CD4-positive, alpha-beta T cell (primary cell): ENCODE data around the gene PLOD1. TPM values are rescaled to one million over a fixed set of nuclear protein-coding genes. Genes with fewer than 3 reads are reported as not detected.

Source experiments
- ATAC-seq: fragments of 200-7000 bp; cut with Tn5 transposase; one replicate; pipeline ENCODE4 v1.10.0; 2022; ENCODE audit warnings: mild to moderate bottlenecking; ENCODE audit not compliant: poor library complexity
- CTCF ChIA-PET: fragments of 350-600 bp; sonication (Branson Sonifier 250); formaldehyde crosslinking; loops from one replicate; lab custom pipeline; 2021; ENCODE audit warnings: antibody characterized with exemption, inconsistent platforms; lab: Charles Lee
- POLR2A ChIA-PET: fragments of 350-600 bp; sonication (Branson Sonifier 250); formaldehyde crosslinking; loops from one replicate; lab custom pipeline; 2021; ENCODE audit warnings: antibody characterized with exemption, inconsistent platforms; lab: Charles Lee
- DNase-seq, 14 experiments: peaks; one replicate each; pipeline ENCODE4 v3.0.0-alpha.2; 2013 to 2020; ENCODE audit warnings: mixed read lengths in 2 of 14
- H3K27ac ChIP-seq, 2 donors: one replicate each; pipeline versions ENCODE4 v1.5.1 to v1.7.0; 2013; ENCODE audit warnings: low read length in 2 of 2, low read depth in 1 of 2, mild to moderate bottlenecking in 1 of 2
- H3K27me3 ChIP-seq, 2 experiments: 1 replicate in 1 of 2; 2 replicates in 1 of 2; pipeline versions ENCODE4 v1.6.1 to v1.7.0; 2013; ENCODE audit warnings: low read length in 2 of 2, control low read depth in 1 of 2, mild to moderate bottlenecking in 1 of 2, moderate library complexity in 1 of 2; ENCODE audit not compliant: insufficient read depth in 2 of 2, control insufficient read depth in 1 of 2
- H3K36me3 ChIP-seq: one replicate; pipeline ENCODE4 v1.6.1; 2013; ENCODE audit warnings: low read length, control low read depth; ENCODE audit not compliant: insufficient read depth
- H3K4me1 ChIP-seq: one replicate; pipeline ENCODE4 v1.6.1; 2013; ENCODE audit warnings: low read length, control low read depth; ENCODE audit not compliant: insufficient read depth
- H3K4me3 ChIP-seq: one replicate; pipeline ENCODE4 v1.5.1; 2013; ENCODE audit warnings: mild to moderate bottlenecking, low read length, moderate library complexity
- H3K9me3 ChIP-seq, 2 experiments: 1 replicate in 1 of 2; 2 replicates in 1 of 2; pipeline versions ENCODE4 v1.6.1 to v1.7.0; 2013; ENCODE audit warnings: low read length in 2 of 2, mild to moderate bottlenecking in 2 of 2, control low read depth in 1 of 2, moderate library complexity in 1 of 2; ENCODE audit not compliant: control insufficient read depth in 1 of 2, insufficient read depth in 1 of 2
- H3K27ac Mint-ChIP-seq: one replicate; pipeline ENCODE4 v1.8.0; 2020; ENCODE audit warnings: mixed read lengths
- H3K27me3 Mint-ChIP-seq: one replicate; pipeline ENCODE4 v1.8.0; 2021; ENCODE audit warnings: mixed read lengths
- H3K36me3 Mint-ChIP-seq: one replicate; pipeline ENCODE4 v1.8.0; 2021; ENCODE audit warnings: low read depth, mixed read lengths
- H3K4me1 Mint-ChIP-seq: one replicate; pipeline ENCODE4 v1.8.0; 2021; ENCODE audit warnings: low read depth, mixed read lengths
- H3K4me3 Mint-ChIP-seq: one replicate; pipeline ENCODE4 v1.8.0; 2020; ENCODE audit warnings: mild to moderate bottlenecking, mixed read lengths
- H3K9me3 Mint-ChIP-seq: one replicate; pipeline ENCODE4 v1.8.0; 2020; ENCODE audit warnings: mixed read lengths
- CTCF ChIP-seq: fragments of 200-600 bp; IDR thresholded peaks from one replicate; pipeline ENCODE4 v1.8.0; 2022; ENCODE audit warnings: antibody characterized with exemption, mild to moderate bottlenecking
- intact Hi-C, 2 experiments: fragments of 100-400 bp; cut with DNase I in 1 of 2; cut with micrococcal nuclease in 1 of 2; formaldehyde crosslinking; loops; one replicate each; pipeline versions ENCODE4 v1.15.1 to v1.9.0; 2023 to 2025; cut with DNase I, micrococcal nuclease
- total RNA-seq, 174 experiments: library from RNA in 2 of 174; stranded (reverse) in 2 of 174; gene quantifications; one replicate each; pipeline ENCODE4 v1.2.3 and lab custom pipeline; 2021 to 2026

PLOD1 gene
- total RNA-seq, 2 experiments from 2014 or later, result 1.6 to 1.8 TPM

- ATAC-seq (no peak), DNase-seq (peak in 1 of 14 experiments; percentile 16)
- Mint-ChIP-seq H3K36me3 (peaks cover 42% of the 10 kb centered on the region), H3K27me3 (no peaks in the 10 kb centered on the region), H3K27ac (no peak overlapping the region), H3K4me1 (peaks cover 4% of the 10 kb centered on the region), H3K4me3 (no peak overlapping the region), H3K9me3 (no peaks in the 10 kb centered on the region)
- ChIA-PET POLR2A (no interaction called here), CTCF (no interaction called here)
- Histone ChIP-seq H3K4me3 (no peak overlapping the region), H3K9me3 (no peaks in the 10 kb centered on the region), H3K36me3 (peaks cover 31% of the 10 kb centered on the region), H3K27me3 (no peaks in the 10 kb centered on the region), H3K27ac (no peak overlapping the region), H3K4me1 (peaks cover 6% of the 10 kb centered on the region)
- intact Hi-C loops, result no loop called here
- no peak for TF ChIP-seq CTCF
These were observed 79.8 kb downstream of the PLOD1 start for GRCh38 chr1:12014141-12014991.

- Mint-ChIP-seq H3K27ac (no peak overlapping the region), H3K4me3 (no peak overlapping the region), H3K36me3 (peaks cover 38% of the 10 kb centered on the region), H3K4me1 (peaks cover 9% of the 10 kb centered on the region), H3K27me3 (no peaks in the 10 kb centered on the region), H3K9me3 (no peaks in the 10 kb centered on the region)
- DNase-seq (no peak), ATAC-seq (no peak)
- POLR2A ChIA-PET, result no interaction called here
- TF ChIP-seq CTCF, result no peak
- CTCF ChIA-PET, result no interaction called here
- intact Hi-C loops, result no loop called here
- no peak overlapping the region for H3K4me3 ChIP-seq
- H3K27me3 ChIP-seq, result no peaks in the 10 kb centered on the region
- peaks cover 27% of the 10 kb centered on the region for H3K36me3 ChIP-seq
- peaks cover 9% of the 10 kb centered on the region for H3K4me1 ChIP-seq
- no peaks in the 10 kb centered on the region for H3K9me3 ChIP-seq
- no peak overlapping the region for H3K27ac ChIP-seq
These were observed 80.5 kb downstream of the PLOD1 start for GRCh38 chr1:12015001-12015491.

GRCh38 chr1:12015499-12015898 is 81.0 kb downstream of the PLOD1 start:
- CTCF ChIA-PET, result no interaction called here
- Mint-ChIP-seq H3K27ac (no peak overlapping the region), H3K4me1 (peaks cover 12% of the 10 kb centered on the region), H3K9me3 (no peaks in the 10 kb centered on the region), H3K36me3 (peaks cover 35% of the 10 kb centered on the region), H3K4me3 (no peak overlapping the region), H3K27me3 (no peaks in the 10 kb centered on the region)
- no peaks in the 10 kb centered on the region for H3K27me3 ChIP-seq
- ATAC-seq, result no peak
- H3K36me3 ChIP-seq, result peaks cover 22% of the 10 kb centered on the region
- POLR2A ChIA-PET, result no interaction called here
- H3K27ac ChIP-seq, result no peak overlapping the region
- no peak overlapping the region for H3K4me3 ChIP-seq
- peaks cover 14% of the 10 kb centered on the region for H3K4me1 ChIP-seq
- no peak for DNase-seq
- no peak for TF ChIP-seq CTCF
- intact Hi-C loops, result no loop called here
- no peaks in the 10 kb centered on the region for H3K9me3 ChIP-seq
